ENCODE data around the gene CPNE5. TPM values are rescaled to one million over a fixed set of nuclear protein-coding genes. Genes with fewer than 3 reads are reported as not detected.

CPNE5 gene
- total RNA-seq, 1 experiment from 2014 or later, result not detected

- CTCF ChIA-PET, result no interaction called here
- ATAC-seq, result no peak
Measured at GRCh38 chr6:36803482-36803881, 35.8 kb downstream of the CPNE5 start.

GRCh38 chr6:36800223-36801076, 38.8 kb downstream of the CPNE5 start:
- ChIA-PET CTCF (no interaction called here), POLR2A (ENCODE audit: unreplicated experiment) (no interaction called here)
- ATAC-seq (no peak), DNase-seq (no peak)
- Histone ChIP-seq H4K20me1 (ENCODE audit: low read length) (no peaks in the 10 kb centered on the region), H3K9ac (ENCODE audit: low read length) (no peak overlapping the region), H3K79me2 (ENCODE audit: low read length) (no peaks in the 10 kb centered on the region), H2AFZ (ENCODE audit: low read length) (no peak overlapping the region), H3K4me2 (ENCODE audit: low read length) (no peak overlapping the region), H3K4me1 (ENCODE audit: insufficient read depth, low read length) (no peaks in the 10 kb centered on the region), H3F3A (ENCODE audit: low read length, unreplicated experiment) (no peaks in the 10 kb centered on the region), H3K4me3 (ENCODE audit: low read length) (no peak overlapping the region), H3K9me3 (ENCODE audit: low read length) (no peaks in the 10 kb centered on the region), H3K27me3 (ENCODE audit: low read length) (no peaks in the 10 kb centered on the region), H3K27ac (ENCODE audit: low read length) (no peak overlapping the region), H3K36me3 (ENCODE audit: low read depth, low read length) (no peaks in the 10 kb centered on the region), H3K9me2 (replicated peaks; ENCODE audit: low read length) (no peaks in the 10 kb centered on the region)
- intact Hi-C loops (cut with micrococcal nuclease), result no loop called here
- no TSS peak for BruUV-seq (replicated peaks)
- TF ChIP-seq CTCF (conservative IDR thresholded peaks at IDR 0.05; ENCODE audit: low read depth, low read length) (no peak), EZH2phosphoT487 (IDR thresholded peaks at IDR 0.05; ENCODE audit: borderline replicate concordance, low read length) (no peak)

More at GRCh38 chr6:36803482-36803881, 35.8 kb downstream of the CPNE5 start:
- no peaks in the 10 kb centered on the region for H3K27me3 ChIP-seq (ENCODE audit: low read length)
- H3K9me3 ChIP-seq (ENCODE audit: low read length), result no peaks in the 10 kb centered on the region
- intact Hi-C loops (cut with micrococcal nuclease), result no loop called here
- H3F3A ChIP-seq (ENCODE audit: low read length, unreplicated experiment), result no peaks in the 10 kb centered on the region
- no peak overlapping the region for H2AFZ ChIP-seq (ENCODE audit: low read length)
- no peaks in the 10 kb centered on the region for H3K4me1 ChIP-seq (ENCODE audit: insufficient read depth, low read length)
- no peak overlapping the region for H3K27ac ChIP-seq (ENCODE audit: low read length)
- no peaks in the 10 kb centered on the region for H4K20me1 ChIP-seq (ENCODE audit: low read length)
- no peak for TF ChIP-seq EZH2phosphoT487 (IDR thresholded peaks at IDR 0.05; ENCODE audit: borderline replicate concordance, low read length)
- TF ChIP-seq EZH2 (IDR thresholded peaks at IDR 0.05; ENCODE audit: low read length, unreplicated experiment), result no peak
- no peak for TF ChIP-seq CTCF (conservative IDR thresholded peaks at IDR 0.05; ENCODE audit: low read depth, low read length)
- H3K9ac ChIP-seq (ENCODE audit: low read length), result no peak overlapping the region
- H3K4me2 ChIP-seq (ENCODE audit: low read length), result no peak overlapping the region
- no peak for DNase-seq
- no peaks in the 10 kb centered on the region for H3K36me3 ChIP-seq (ENCODE audit: low read depth, low read length)
- no peaks in the 10 kb centered on the region for H3K9me2 ChIP-seq (replicated peaks; ENCODE audit: low read length)
- no peak overlapping the region for H3K4me3 ChIP-seq (ENCODE audit: low read length)
- H3K79me2 ChIP-seq (ENCODE audit: low read length), result no peaks in the 10 kb centered on the region
- no TSS peak for BruUV-seq (replicated peaks)
- POLR2A ChIA-PET (ENCODE audit: unreplicated experiment), result no interaction called here

GRCh38 chr6:36798852-36799251, 40.4 kb downstream of the CPNE5 start:
- DNase-seq (no peak), ATAC-seq (no peak)
- Histone ChIP-seq H3K4me3 (ENCODE audit: low read length) (no peak overlapping the region), H3K9me2 (replicated peaks; ENCODE audit: low read length) (no peaks in the 10 kb centered on the region), H3K4me1 (ENCODE audit: insufficient read depth, low read length) (no peaks in the 10 kb centered on the region), H3K36me3 (ENCODE audit: low read depth, low read length) (no peaks in the 10 kb centered on the region), H3K27me3 (ENCODE audit: low read length) (no peaks in the 10 kb centered on the region), H3F3A (ENCODE audit: low read length, unreplicated experiment) (no peaks in the 10 kb centered on the region), H3K9me3 (ENCODE audit: low read length) (no peaks in the 10 kb centered on the region), H3K79me2 (ENCODE audit: low read length) (no peaks in the 10 kb centered on the region), H3K9ac (ENCODE audit: low read length) (no peak overlapping the region), H3K27ac (ENCODE audit: low read length) (no peak overlapping the region), H3K4me2 (ENCODE audit: low read length) (no peak overlapping the region), H4K20me1 (ENCODE audit: low read length) (no peaks in the 10 kb centered on the region), H2AFZ (ENCODE audit: low read length) (no peak overlapping the region)
- no TSS peak for BruUV-seq (replicated peaks)
- intact Hi-C loops (cut with micrococcal nuclease), result no loop called here
- TF ChIP-seq EZH2 (IDR thresholded peaks at IDR 0.05; ENCODE audit: low read length, unreplicated experiment), result no peak
- no peak for TF ChIP-seq CTCF (conservative IDR thresholded peaks at IDR 0.05; ENCODE audit: low read depth, low read length)
- TF ChIP-seq EZH2phosphoT487 (IDR thresholded peaks at IDR 0.05; ENCODE audit: borderline replicate concordance, low read length), result no peak
- CTCF ChIA-PET, result no interaction called here
- POLR2A ChIA-PET (ENCODE audit: unreplicated experiment), result no interaction called here
